Epithelial cell of esophagus (primary cell): ENCODE results near the gene ATAD3C.

ENCODE experiments used
- DNase-seq: peaks from one replicate; pipeline ENCODE4 v3.0.0; 2010; ENCODE audit warnings: low read depth
- H3K4me3 ChIP-seq: 2 replicates; pipeline ENCODE4 v1.5.1; 2011; ENCODE audit warnings: mild to moderate bottlenecking, low read length, control low read depth
- TF ChIP-seq, protein P1 (sequence below): IDR thresholded peaks from 2 replicates; pipeline ENCODE4 v1.5.1; 2011; ENCODE audit warnings: low read depth, mild to moderate bottlenecking, low read length, control low read depth, inconsistent platforms; ENCODE audit not compliant: insufficient read depth; ENCODE audit errors: missing control alignments

The ATAD3C gene

DNA sequence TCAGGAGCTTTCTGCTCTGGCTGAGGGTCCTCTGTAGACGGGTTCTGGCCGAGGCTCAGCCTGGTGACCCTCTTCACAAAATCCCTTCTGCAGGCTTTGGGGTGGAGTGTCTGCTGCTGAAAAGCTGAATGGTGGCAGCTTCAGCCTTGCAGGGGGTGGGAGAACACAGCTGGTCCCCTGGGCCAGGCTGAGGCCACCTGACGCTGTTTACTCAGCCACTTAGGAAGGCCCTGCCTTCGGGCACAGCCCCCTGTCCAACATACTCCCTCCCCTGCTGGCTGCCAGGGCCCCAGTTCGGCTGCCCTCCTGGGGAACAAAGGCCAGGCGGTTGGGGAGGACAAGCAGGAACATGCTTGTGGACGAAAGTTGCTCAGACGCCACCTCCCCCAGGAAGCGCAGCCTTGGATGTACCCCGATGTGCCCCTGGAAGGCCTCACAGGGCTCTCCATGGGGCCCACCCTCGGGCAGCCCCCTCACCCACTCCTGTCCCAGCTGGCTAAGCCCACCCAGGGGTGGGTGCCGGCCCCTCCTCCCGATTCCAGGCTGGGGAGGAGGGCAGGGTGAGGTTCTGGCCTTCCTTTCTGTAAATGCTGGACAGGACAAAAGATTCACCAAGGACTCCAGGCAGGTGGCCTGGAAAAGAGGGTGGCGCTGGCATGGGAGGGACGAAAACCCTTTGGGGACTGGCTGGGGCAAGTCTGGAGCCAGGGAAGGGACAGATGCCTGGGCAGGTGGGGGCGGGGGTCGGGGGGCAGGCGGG lies 28.2 kb upstream of the ATAD3C start, which contains the start of gene ANKRD65:
Gene ANKRD65, minus strand, starts transcription at position 130 of the 760 bp plus-strand sequence. CDS start 271 bp downstream, outside the sequence.
- DNase-seq = peak; percentile 72
- peak within 1 kb of the TSS; percentile 45 for H3K4me3 ChIP-seq
- TF ChIP-seq, protein P1, sequence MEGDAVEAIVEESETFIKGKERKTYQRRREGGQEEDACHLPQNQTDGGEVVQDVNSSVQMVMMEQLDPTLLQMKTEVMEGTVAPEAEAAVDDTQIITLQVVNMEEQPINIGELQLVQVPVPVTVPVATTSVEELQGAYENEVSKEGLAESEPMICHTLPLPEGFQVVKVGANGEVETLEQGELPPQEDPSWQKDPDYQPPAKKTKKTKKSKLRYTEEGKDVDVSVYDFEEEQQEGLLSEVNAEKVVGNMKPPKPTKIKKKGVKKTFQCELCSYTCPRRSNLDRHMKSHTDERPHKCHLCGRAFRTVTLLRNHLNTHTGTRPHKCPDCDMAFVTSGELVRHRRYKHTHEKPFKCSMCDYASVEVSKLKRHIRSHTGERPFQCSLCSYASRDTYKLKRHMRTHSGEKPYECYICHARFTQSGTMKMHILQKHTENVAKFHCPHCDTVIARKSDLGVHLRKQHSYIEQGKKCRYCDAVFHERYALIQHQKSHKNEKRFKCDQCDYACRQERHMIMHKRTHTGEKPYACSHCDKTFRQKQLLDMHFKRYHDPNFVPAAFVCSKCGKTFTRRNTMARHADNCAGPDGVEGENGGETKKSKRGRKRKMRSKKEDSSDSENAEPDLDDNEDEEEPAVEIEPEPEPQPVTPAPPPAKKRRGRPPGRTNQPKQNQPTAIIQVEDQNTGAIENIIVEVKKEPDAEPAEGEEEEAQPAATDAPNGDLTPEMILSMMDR = no peak

DNA sequence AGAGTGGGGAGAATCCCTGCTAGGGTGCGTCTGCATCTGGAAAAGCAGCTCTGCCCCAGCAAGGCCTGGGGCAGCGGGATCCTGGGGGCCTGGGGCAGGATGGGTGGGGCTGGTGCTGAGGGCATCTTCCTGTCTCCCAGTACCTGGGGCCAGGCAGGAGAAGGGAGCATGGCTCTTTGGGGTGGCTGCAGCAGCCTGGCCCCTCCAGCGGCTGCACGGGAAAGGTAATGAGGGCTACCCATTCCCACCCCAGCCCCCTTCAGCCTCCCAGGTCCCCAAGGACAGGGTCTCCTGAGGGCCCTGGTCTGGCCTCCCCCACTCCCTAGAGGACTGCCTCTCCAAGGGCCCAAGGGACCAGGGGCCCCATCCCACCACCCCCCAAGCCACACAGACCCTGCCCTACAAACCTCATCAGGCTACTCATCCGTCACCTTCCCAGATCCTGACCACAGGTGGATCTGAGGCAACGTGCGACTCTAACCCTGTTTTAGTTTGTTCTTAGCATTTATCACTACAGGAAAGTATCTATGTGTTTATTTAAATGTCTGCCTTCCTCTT lies 27.5 kb upstream of the ATAD3C start:
- TF ChIP-seq, protein P1 = no peak
- no peak overlapping the region for H3K4me3 ChIP-seq
- DNase-seq = no peak

DNA sequence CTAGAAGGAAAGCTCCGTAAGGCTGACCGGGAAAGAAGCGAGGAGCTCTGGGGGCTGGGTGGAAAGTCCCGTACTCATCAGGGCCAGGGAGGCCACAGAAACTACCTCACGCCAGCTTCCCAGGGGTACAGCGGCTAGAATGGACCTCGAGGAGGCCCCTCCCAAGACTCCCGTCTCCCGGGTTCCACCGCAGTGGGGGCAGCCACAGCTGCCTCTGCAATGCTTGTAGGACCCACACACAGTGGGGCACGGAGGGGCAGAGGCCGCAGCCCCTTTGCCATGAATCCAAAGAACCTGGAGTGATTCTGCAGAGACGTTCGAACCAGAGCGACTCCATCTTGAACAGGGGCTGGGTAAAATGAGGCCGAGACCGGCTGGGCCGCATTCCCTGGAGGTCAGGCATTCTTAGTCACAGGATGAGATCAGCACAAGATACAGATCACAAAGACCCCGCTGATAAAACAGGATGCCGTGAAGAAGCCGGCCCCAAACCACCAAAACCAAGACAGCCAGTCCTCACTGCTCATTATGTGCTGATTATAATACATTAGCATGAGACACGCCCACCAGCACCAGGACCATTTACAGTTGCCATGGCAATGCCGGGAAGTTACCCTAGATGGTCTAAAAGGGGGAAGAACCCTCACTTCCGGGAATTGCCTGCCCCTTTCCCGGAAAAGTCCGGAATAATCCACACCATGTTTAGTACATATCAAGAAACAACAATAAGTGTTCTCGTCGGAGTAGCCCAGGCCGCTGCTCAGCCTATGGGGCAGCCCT lies 26.8 kb upstream of the ATAD3C start:
- no peak overlapping the region for H3K4me3 ChIP-seq
- peak; percentile 80 for DNase-seq
- TF ChIP-seq, protein P1 = no peak

DNA sequence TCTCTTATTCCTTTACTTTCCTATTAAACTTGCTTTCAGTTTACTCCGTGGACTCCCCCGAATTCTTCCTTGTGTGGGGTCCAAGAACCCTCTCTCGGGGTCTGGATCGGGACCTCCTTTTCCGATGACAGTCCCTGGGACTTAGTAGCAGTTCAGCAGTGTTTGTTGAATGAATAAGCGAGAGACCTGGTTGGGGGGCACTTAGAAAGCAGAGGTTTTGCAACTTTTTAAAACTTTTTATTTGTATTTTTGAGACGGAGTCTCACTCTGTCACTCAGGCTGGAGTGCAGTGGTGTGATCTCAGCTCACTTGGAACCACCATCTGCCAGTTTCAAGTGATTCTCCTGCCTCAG lies 26.3 kb upstream of the ATAD3C start:
- TF ChIP-seq, protein P1 = no peak
- no peak overlapping the region for H3K4me3 ChIP-seq
- DNase-seq = no peak

DNA sequence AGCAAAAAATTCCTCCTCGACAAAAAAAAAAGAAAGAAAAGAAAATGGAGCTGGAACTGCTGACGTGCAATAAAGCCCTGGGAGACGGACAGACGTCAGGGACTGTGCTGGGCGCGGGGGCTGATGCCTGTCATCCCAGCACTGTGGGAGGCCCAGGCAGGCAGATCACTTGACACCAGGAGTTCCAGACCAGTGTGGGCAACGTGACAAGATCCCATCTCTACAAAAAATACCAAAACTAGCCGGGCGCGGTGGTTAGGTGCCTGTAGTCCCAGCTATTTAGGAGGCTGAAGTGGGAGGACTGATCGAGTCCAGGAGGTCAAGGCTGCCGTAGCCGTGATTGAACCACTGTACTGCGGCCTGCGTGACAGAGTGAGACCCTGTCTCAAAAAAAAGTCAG lies 24.8 kb upstream of the ATAD3C start:
- H3K4me3 ChIP-seq = no peak overlapping the region
- DNase-seq = no peak
- TF ChIP-seq, protein P1 = no peak

DNA sequence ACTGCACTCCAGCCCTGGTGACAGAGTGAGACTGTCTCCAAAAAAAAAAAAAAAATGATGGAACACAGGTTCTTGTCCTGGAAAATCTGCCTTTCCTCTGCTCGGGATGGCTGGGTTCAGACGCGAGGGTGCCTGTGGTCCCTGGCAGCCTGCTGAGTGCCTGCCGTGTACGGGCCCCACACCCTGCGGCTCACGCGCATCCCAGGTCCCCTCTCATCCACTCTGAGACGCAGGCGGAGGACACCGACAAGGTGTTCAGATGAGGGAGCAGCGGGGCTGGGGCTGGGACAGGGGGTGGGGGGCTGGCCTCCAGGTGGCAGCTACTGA lies 24.1 kb upstream of the ATAD3C start:
- TF ChIP-seq, protein P1 = no peak
- DNase-seq = no peak
- H3K4me3 ChIP-seq = no peak overlapping the region
